Choroid plexus epithelial cell (primary cell): ENCODE data around the gene PITPNM1.

ENCODE experiments used
- DNase-seq: peaks from one replicate; pipeline ENCODE4 v3.0.0-alpha.2; 2010; ENCODE audit warnings: low read depth
- H3K4me3 ChIP-seq: 2 replicates; pipeline ENCODE4 v1.5.1; 2011; ENCODE audit warnings: low read depth, mild to moderate bottlenecking, control low read depth, low read length, moderate library complexity
- CTCF ChIP-seq: conservative IDR thresholded peaks from 2 replicates; pipeline ENCODE4 v1.5.1; 2011; ENCODE audit warnings: low read depth, mild to moderate bottlenecking, control low read depth, inconsistent platforms, low read length, moderate library complexity

PITPNM1 gene

GRCh38 chr11:67470337-67471002, 34.7 kb downstream of the PITPNM1 start:
- no peak for DNase-seq
- TF ChIP-seq CTCF = no peak
- H3K4me3 ChIP-seq = no peak overlapping the region

- DNase-seq = no peak
- TF ChIP-seq CTCF = no peak
- H3K4me3 ChIP-seq = peak overlapping the region; percentile 83
These were observed 35.7 kb downstream of the PITPNM1 start for GRCh38 chr11:67469508-67469811.

GRCh38 chr11:67468759-67469507, 36.2 kb downstream of the PITPNM1 start, which contains the start of gene TMEM134:
TSS of gene TMEM134 (minus strand) at chr11:67469251. CDS start at chr11:67469192, 59 bp downstream.
- H3K4me3 ChIP-seq = peak within 1 kb of the TSS; percentile 83
- peak; percentile 93 for DNase-seq
- peak; percentile 38 for TF ChIP-seq CTCF

- DNase-seq = no peak
- peak overlapping the region; percentile 83 for H3K4me3 ChIP-seq
- TF ChIP-seq CTCF = no peak
These were observed 36.8 kb downstream of the PITPNM1 start for GRCh38 chr11:67468456-67468758.

- TF ChIP-seq CTCF = no peak
- no peak for DNase-seq
- H3K4me3 ChIP-seq = peak overlapping the region; percentile 83
These were observed 37.1 kb downstream of the PITPNM1 start for GRCh38 chr11:67468056-67468455.

- no peak overlapping the region for H3K4me3 ChIP-seq
These were observed 38.0 kb downstream of the PITPNM1 start for GRCh38 chr11:67466962-67467771.

More at GRCh38 chr11:67466962-67467771, 38.0 kb downstream of the PITPNM1 start:
- no peak for DNase-seq
- no peak for TF ChIP-seq CTCF
